OCI-LY3 (cell line): ENCODE data around the gene EXOSC7.

Source experiments
- H2AFZ ChIP-seq: fragments of 200-600, 300-600 bp; shearing (Covaris generic); 2 replicates; pipeline ENCODE4 v1.6.0; 2014; ENCODE audit warnings: antibody characterized with exemption, low read depth, low read length
- H3K27ac ChIP-seq: fragments of 200-600, 300-600 bp; sonication (generic); 2 replicates; pipeline ENCODE4 v1.5.1; 2014; ENCODE audit warnings: mild to moderate bottlenecking, low read length, moderate library complexity, mixed read lengths
- H3K27me3 ChIP-seq: fragments of 200-600, 300-600 bp; sonication (generic); 2 replicates; pipeline ENCODE4 v1.6.1; 2014; ENCODE audit warnings: low read depth, low read length, mixed read lengths
- H3K36me3 ChIP-seq: fragments of 200-600, 300-600 bp; sonication (generic); replicated peaks from 2 replicates; pipeline ENCODE3; 2014; ENCODE audit warnings: low read depth, low read length, mixed read lengths
- H3K4me1 ChIP-seq: fragments of 300-600, 200-600 bp; sonication (generic); 2 replicates; pipeline ENCODE4 v1.6.1; 2014; ENCODE audit warnings: low read length, mixed read lengths
- H3K4me2 ChIP-seq: fragments of 200-600, 300-600 bp; sonication (generic); 2 replicates; pipeline ENCODE4 v1.6.1; 2014; ENCODE audit warnings: low read length, mixed read lengths
- H3K4me3 ChIP-seq: fragments of 300-600, 200-600 bp; sonication (generic); 2 replicates; pipeline ENCODE4 v1.5.1; 2014; ENCODE audit warnings: antibody characterized with exemption, mild to moderate bottlenecking, low read length, moderate library complexity
- H3K79me2 ChIP-seq: fragments of 300-600, 200-600 bp; shearing (Covaris generic); 2 replicates; pipeline ENCODE4 v1.6.1; 2014; ENCODE audit warnings: mild to moderate bottlenecking, low read length, mixed read lengths
- H3K9ac ChIP-seq: fragments of 300-600, 200-600 bp; shearing (Covaris generic); 2 replicates; pipeline ENCODE4 v1.6.0; 2014; ENCODE audit warnings: mild to moderate bottlenecking, low read length, moderate library complexity
- H3K9me3 ChIP-seq: fragments of 200-600, 300-600 bp; shearing (Covaris generic); 2 replicates; pipeline ENCODE4 v1.6.1; 2014; ENCODE audit warnings: low read length, mixed read lengths; ENCODE audit not compliant: insufficient read depth
- H4K20me1 ChIP-seq: fragments of 200-600, 300-600 bp; sonication (generic); 2 replicates; pipeline ENCODE4 v1.6.1; 2016; ENCODE audit warnings: low read length, mixed read lengths; ENCODE audit not compliant: insufficient read depth
- CTCF ChIP-seq: fragments of 200-600, 300-600 bp; sonication (generic); IDR thresholded peaks from 2 replicates; pipeline ENCODE4 v1.5.1; 2014; ENCODE audit warnings: antibody characterized with exemption, low read length, low read depth
- EZH2phosphoT487 ChIP-seq: fragments of 200-600 bp; shearing (Covaris generic); IDR thresholded peaks from 2 replicates; pipeline ENCODE4 v1.6.1; 2018; ENCODE audit warnings: antibody characterized with exemption, mixed run types, low read depth

Gene EXOSC7

GRCh38 chr3:45033791-45034190 is 57.7 kb downstream of the EXOSC7 start:
- TF ChIP-seq EZH2phosphoT487 (no peak), CTCF (no peak)
- no peaks in the 10 kb centered on the region for H3K9me3 ChIP-seq
- H3K27ac ChIP-seq: no peak overlapping the region
- no peaks in the 10 kb centered on the region for H3K36me3 ChIP-seq
- no peak overlapping the region for H2AFZ ChIP-seq
- no peaks in the 10 kb centered on the region for H3K79me2 ChIP-seq
- peaks cover 13% of the 10 kb centered on the region for H3K4me1 ChIP-seq
- no peak overlapping the region for H3K9ac ChIP-seq
- no peaks in the 10 kb centered on the region for H3K27me3 ChIP-seq
- no peaks in the 10 kb centered on the region for H4K20me1 ChIP-seq
- no peak overlapping the region for H3K4me3 ChIP-seq
- H3K4me2 ChIP-seq: no peak overlapping the region

- TF ChIP-seq EZH2phosphoT487 (no peak), CTCF (no peak)
- Histone ChIP-seq H3K4me1 (peaks cover 13% of the 10 kb centered on the region), H3K9ac (no peak overlapping the region), H3K4me2 (peak overlapping the region; percentile 15; the same call in 1 of the 2 replicates), H4K20me1 (no peaks in the 10 kb centered on the region), H3K27ac (no peak overlapping the region), H2AFZ (0 out of 2 replicates have a peak overlapping the region, but pooled peaks have one; percentile 16), H3K9me3 (no peaks in the 10 kb centered on the region), H3K36me3 (no peaks in the 10 kb centered on the region), H3K4me3 (no peak overlapping the region), H3K79me2 (no peaks in the 10 kb centered on the region), H3K27me3 (peaks cover 6% of the 10 kb centered on the region; the same call in 1 of the 2 replicates)
Observed at GRCh38 chr3:45034612-45035252, 58.7 kb downstream of the EXOSC7 start.

DNA sequence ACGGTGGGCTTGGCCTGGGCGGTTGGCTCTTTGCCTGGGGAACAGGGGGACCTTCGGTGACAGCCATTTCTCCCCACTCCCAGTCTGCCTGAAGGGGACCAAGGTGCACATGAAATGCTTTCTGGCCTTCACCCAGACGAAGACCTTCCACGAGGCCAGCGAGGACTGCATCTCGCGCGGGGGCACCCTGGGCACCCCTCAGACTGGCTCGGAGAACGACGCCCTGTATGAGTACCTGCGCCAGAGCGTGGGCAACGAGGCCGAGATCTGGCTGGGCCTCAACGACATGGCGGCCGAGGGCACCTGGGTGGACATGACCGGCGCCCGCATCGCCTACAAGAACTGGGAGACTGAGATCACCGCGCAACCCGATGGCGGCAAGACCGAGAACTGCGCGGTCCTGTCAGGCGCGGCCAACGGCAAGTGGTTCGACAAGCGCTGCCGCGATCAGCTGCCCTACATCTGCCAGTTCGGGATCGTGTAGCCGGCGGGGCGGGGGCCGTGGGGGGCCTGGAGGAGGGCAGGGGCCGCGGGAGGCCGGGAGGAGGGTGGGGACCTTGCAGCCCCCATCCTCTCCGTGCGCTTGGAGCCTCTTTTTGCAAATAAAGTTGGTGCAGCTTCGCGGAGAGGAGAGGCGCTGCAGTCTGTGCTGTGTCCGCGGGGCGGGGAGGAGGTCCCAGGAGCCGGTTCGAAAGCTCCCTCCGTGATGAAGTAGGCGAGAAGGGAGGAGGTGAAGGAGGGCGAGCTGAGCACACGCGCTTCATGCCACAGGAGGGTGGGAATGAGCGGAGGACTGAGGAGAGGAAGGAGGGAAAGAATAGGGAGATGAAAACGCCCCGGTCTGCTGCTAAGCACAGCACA is 59.6 kb downstream of the EXOSC7 start:
- Histone ChIP-seq H2AFZ (no peak overlapping the region), H3K36me3 (no peaks in the 10 kb centered on the region), H3K4me1 (peaks cover 18% of the 10 kb centered on the region), H3K9ac (no peak overlapping the region), H3K27me3 (peaks cover 6% of the 10 kb centered on the region; the same call in 1 of the 2 replicates), H4K20me1 (no peaks in the 10 kb centered on the region), H3K27ac (no peak overlapping the region), H3K4me2 (no peak overlapping the region), H3K4me3 (no peak overlapping the region), H3K79me2 (no peaks in the 10 kb centered on the region), H3K9me3 (no peaks in the 10 kb centered on the region)
- TF ChIP-seq CTCF (no peak), EZH2phosphoT487 (no peak)
